Gastroesophageal sphincter (tissue), 4 donors: ENCODE results near the gene CDH6. TPM values are rescaled to one million over a fixed set of nuclear protein-coding genes. Genes with fewer than 3 reads are reported as not detected.

ENCODE experiments used
- ATAC-seq: fragments of 150-250 bp; one replicate; pipeline ENCODE4 v1.9.1; 2016; ENCODE audit warnings: mild to moderate bottlenecking, moderate library complexity
- H3K27ac ChIP-seq, 4 donors: fragments of 200-600 bp; sonication (generic) in 3 of 4; 1 replicate in 3 of 4; 2 replicates in 1 of 4; pipeline ENCODE4 v1.5.1; 2016 to 2019
- H3K27me3 ChIP-seq: fragments of 200-600 bp; sonication (generic); one replicate; pipeline ENCODE4 v1.5.1; 2019
- H3K36me3 ChIP-seq, 2 donors: fragments of 200-600 bp; sonication (generic); one replicate each; pipeline ENCODE4 v1.5.1; 2019; ENCODE audit warnings: control low read depth in 1 of 2
- H3K4me1 ChIP-seq, 3 donors: fragments of 200-600 bp; sonication (generic); 1 replicate in 2 of 3; 2 replicates in 1 of 3; pipeline ENCODE4 v1.5.1; 2016 to 2019; ENCODE audit warnings: control low read depth in 2 of 3
- H3K4me3 ChIP-seq, 2 donors: fragments of 200-600 bp; sonication (generic); one replicate each; pipeline ENCODE4 v1.5.1; 2019; ENCODE audit warnings: mild to moderate bottlenecking in 1 of 2, moderate library complexity in 1 of 2
- H3K9me3 ChIP-seq, 3 donors: fragments of 200-600 bp; sonication (generic); one replicate each; pipeline ENCODE4 v1.5.1; 2017 to 2019; ENCODE audit warnings: control low read depth in 2 of 3
- EP300 ChIP-seq: sonication (generic); formaldehyde crosslinking; IDR thresholded peaks from one replicate; pipeline ENCODE4 v1.6.1; 2017; ENCODE audit warnings: antibody characterized with exemption, mild to moderate bottlenecking
- POLR2A ChIP-seq, 2 donors: fragments of 450-650 bp; IDR thresholded peaks; one replicate each; pipeline ENCODE4 v1.6.1; 2017; ENCODE audit warnings: antibody characterized with exemption in 2 of 2, mild to moderate bottlenecking in 2 of 2, moderate library complexity in 1 of 2
- POLR2AphosphoS5 ChIP-seq: sonication (generic); formaldehyde crosslinking; IDR thresholded peaks from one replicate; pipeline ENCODE4 v1.6.1; 2017; ENCODE audit warnings: antibody characterized with exemption
- WGBS, 2 donors: methylation state at CpG; one replicate each; pipeline ENCODE4 v1.1.5; 2018; ENCODE audit warnings: low coverage in 1 of 2; 5-methylcytosine and 5-hydroxymethylcytosine counted together
- total RNA-seq, 4 donors: library from RNA; depleted of rRNA; stranded (reverse); fragments of >200 nt; gene quantifications; one replicate each; pipeline ENCODE4 v1.1.0, GENCODE V29; 2016
- TF ChIP-seq, protein P1 (sequence below), 4 experiments: fragments of 200-600 bp in 2 of 4; fragments of 450-650 bp in 2 of 4; sonication (generic) in 1 of 4; IDR thresholded peaks; one replicate each; pipeline ENCODE4 v1.5.1; 2017 to 2019; ENCODE audit warnings: antibody characterized with exemption in 4 of 4, mild to moderate bottlenecking in 2 of 4, moderate library complexity in 2 of 4

The CDH6 gene
- total RNA-seq, 4 donors from 2014 or later, result 5.5 to 10.9 (median 8.4) TPM

DNA sequence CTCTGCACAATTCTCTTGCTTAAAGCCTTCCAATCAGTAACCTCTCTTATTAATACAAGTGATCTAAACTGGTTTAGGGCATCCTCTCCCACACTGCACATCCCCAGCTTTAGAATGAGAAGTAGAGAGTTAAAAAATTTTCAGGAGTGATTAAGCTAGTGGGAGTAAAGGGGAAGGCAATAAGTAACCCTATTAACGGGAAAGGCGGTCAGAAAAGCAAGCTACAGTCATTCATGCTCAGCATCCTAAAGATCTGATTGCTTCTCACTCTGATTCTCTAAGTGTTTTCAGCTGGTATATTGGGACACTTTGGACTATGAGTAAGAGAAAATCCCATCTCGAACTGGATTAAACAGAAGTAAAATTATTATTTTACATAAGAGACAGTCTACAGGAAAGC, 15.8 kb downstream of the CDH6 start:
- Histone ChIP-seq H3K4me1 (no peaks in the 10 kb centered on the region), H3K27ac (no peak overlapping the region), H3K36me3 (no peaks in the 10 kb centered on the region), H3K9me3 (no peaks in the 10 kb centered on the region), H3K27me3 (no peaks in the 10 kb centered on the region), H3K4me3 (no peak overlapping the region)
- WGBS, 2 donors, result 67 to 82% methylated on average over 2 to 3 of the region's 3 CpGs
- no peak for ATAC-seq
- TF ChIP-seq EP300 (no peak), POLR2AphosphoS5 (no peak), POLR2A (IDR thresholded peaks at IDR 0.05) (no peak)
- TF ChIP-seq, protein P1, sequence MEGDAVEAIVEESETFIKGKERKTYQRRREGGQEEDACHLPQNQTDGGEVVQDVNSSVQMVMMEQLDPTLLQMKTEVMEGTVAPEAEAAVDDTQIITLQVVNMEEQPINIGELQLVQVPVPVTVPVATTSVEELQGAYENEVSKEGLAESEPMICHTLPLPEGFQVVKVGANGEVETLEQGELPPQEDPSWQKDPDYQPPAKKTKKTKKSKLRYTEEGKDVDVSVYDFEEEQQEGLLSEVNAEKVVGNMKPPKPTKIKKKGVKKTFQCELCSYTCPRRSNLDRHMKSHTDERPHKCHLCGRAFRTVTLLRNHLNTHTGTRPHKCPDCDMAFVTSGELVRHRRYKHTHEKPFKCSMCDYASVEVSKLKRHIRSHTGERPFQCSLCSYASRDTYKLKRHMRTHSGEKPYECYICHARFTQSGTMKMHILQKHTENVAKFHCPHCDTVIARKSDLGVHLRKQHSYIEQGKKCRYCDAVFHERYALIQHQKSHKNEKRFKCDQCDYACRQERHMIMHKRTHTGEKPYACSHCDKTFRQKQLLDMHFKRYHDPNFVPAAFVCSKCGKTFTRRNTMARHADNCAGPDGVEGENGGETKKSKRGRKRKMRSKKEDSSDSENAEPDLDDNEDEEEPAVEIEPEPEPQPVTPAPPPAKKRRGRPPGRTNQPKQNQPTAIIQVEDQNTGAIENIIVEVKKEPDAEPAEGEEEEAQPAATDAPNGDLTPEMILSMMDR (IDR thresholded peaks at IDR 0.05), result no peak

DNA sequence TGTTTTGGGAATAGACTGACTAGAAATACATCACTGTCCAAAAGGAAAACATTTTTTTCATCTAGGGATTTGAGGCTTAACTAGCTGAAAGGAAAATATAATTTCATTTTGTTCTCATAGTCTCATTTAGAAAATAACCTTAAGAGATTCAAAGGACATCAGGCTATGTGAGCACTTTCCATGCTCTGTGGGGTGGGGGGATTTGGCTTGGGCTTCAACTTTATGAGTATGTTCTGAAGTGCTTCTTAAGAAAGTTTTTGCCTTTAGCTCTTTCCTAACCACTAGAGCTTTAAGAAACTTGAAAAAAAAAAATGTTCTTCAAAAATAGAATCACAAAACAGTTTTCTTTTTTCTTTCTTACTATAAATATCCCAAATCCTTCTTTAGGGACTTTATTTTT, 17.6 kb downstream of the CDH6 start:
- Histone ChIP-seq H3K36me3 (no peaks in the 10 kb centered on the region), H3K4me3 (no peak overlapping the region), H3K4me1 (no peaks in the 10 kb centered on the region), H3K27me3 (no peaks in the 10 kb centered on the region), H3K27ac (no peak overlapping the region), H3K9me3 (no peaks in the 10 kb centered on the region)
- TF ChIP-seq, protein P1 (IDR thresholded peaks at IDR 0.05), result no peak
- no peak for TF ChIP-seq EP300
- no peak for TF ChIP-seq POLR2AphosphoS5
- no peak for TF ChIP-seq POLR2A (IDR thresholded peaks at IDR 0.05)
- no peak for ATAC-seq

DNA sequence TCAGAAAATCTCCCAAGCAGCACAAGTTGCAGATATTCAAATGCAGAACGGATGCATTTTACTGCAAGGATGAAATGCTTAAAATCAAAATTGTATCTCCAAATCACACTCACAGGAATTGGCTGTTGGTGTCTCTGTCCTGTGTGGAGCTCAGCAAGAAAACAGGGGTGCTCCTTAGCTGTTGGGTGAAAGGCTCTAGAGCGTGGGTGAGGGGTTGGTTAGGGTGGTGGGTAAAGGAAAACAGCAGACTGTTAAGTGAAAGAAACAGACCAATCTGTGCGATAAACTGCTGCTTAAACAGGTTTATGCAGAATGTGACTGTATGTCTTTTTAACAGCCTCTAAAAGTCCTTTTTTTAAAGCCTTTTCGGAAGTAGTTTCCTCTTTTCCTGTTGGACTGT, 19.8 kb downstream of the CDH6 start:
- Histone ChIP-seq H3K27ac (no peak overlapping the region), H3K4me1 (no peaks in the 10 kb centered on the region), H3K27me3 (no peaks in the 10 kb centered on the region), H3K36me3 (no peaks in the 10 kb centered on the region), H3K4me3 (no peak overlapping the region), H3K9me3 (no peaks in the 10 kb centered on the region)
- TF ChIP-seq, protein P1 (IDR thresholded peaks at IDR 0.05), result no peak
- no peak for TF ChIP-seq POLR2A (IDR thresholded peaks at IDR 0.05)
- TF ChIP-seq EP300, result no peak
- TF ChIP-seq POLR2AphosphoS5, result no peak
- no peak for ATAC-seq
- 69 to 71% methylated on average over 2 to 4 of the region's 4 CpGs for WGBS, 2 donors

DNA sequence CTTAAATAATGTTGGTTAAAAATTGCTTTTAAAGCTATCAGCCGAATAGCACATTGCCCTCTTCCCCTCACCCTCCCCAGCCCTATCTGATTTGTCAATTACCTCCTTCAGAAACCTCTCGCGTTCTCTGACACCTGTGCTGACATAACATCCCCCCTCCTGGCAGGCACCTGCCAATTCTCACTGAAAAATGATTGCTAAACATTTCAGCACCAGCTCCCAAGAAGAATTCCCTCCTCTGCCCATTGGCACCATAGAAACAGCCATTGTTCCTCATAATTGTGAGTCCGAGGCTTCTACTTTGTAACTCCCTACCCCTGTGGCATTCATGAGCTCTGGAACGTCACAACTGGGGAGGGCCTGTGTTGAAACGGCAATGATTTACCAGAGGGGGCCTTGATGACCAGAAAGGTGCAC, 20.2 kb downstream of the CDH6 start:
- H3K27ac ChIP-seq, result no peak overlapping the region
- no peaks in the 10 kb centered on the region for H3K27me3 ChIP-seq
- 35 to 58% methylated on average over 3 to 6 of the region's 6 CpGs for WGBS, 2 donors
- no peaks in the 10 kb centered on the region for H3K36me3 ChIP-seq
- TF ChIP-seq POLR2A (IDR thresholded peaks at IDR 0.05) (no peak), EP300 (no peak), POLR2AphosphoS5 (no peak)
- TF ChIP-seq, protein P1 (IDR thresholded peaks at IDR 0.05), result no peak
- H3K4me3 ChIP-seq, result no peak overlapping the region
- no peak for ATAC-seq
- no peaks in the 10 kb centered on the region for H3K9me3 ChIP-seq
- no peaks in the 10 kb centered on the region for H3K4me1 ChIP-seq

DNA sequence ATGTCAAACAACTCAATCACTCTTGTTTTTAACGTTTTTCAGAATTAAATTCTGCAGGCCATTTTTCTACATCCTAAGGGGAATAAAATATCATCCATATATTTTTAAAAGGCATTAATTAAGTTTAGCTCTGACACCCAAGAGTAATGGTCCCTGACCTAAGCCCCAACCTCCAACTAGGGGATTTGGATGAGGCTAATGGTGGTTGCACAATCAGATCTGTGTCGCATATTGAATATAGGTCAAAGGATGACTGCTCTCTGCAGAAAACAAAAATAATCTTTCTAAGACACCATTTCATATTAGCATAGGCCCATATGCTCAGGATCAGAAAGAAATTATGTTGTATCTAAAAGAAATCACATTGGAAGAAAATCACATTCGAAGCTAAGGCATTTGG, 20.7 kb downstream of the CDH6 start:
- no peak for ATAC-seq
- H3K36me3 ChIP-seq, result no peaks in the 10 kb centered on the region
- H3K27me3 ChIP-seq, result no peaks in the 10 kb centered on the region
- TF ChIP-seq, protein P1 (IDR thresholded peaks at IDR 0.05), result no peak
- TF ChIP-seq POLR2A (IDR thresholded peaks at IDR 0.05) (no peak), EP300 (no peak)
- no peak overlapping the region for H3K27ac ChIP-seq
- no peaks in the 10 kb centered on the region for H3K9me3 ChIP-seq
- WGBS, 2 donors, result 53 to 57% methylated on average over 3 of the region's 3 CpGs
- H3K4me3 ChIP-seq, result no peak overlapping the region
- no peaks in the 10 kb centered on the region for H3K4me1 ChIP-seq
